ENCODE results near the gene CRLF1.
"Not testable (repeated sequence)": the region's sequence is repeated elsewhere in the genome, so short reads cannot be mapped to it uniquely, and the experiment has no call there.

CRLF1 gene

GRCh38 chr19:18593367-18594095 lies 13.1 kb downstream of the CRLF1 start:
- Mint-ChIP-seq H3K36me3 (peaks cover 34% of the 10 kb centered on the region), H3K4me1 (peaks cover 39% of the 10 kb centered on the region), H3K27ac (no peak overlapping the region), H3K4me3 (peak overlapping the region; percentile 74), H3K9me3 (no peaks in the 10 kb centered on the region)
- ATAC-seq (no peak), DNase-seq (ENCODE audit: low spot score in 2 of 2) (peak in 1 of 2 donors; percentile 50)

- not testable (repeated sequence) for ATAC-seq; DNase-seq (ENCODE audit: low spot score in 2 of 2); H3K4me3 Mint-ChIP-seq; H3K27ac Mint-ChIP-seq; H3K9me3 Mint-ChIP-seq
- Mint-ChIP-seq H3K4me1 (peaks cover 46% of the 10 kb centered on the region), H3K36me3 (peaks cover 34% of the 10 kb centered on the region)
These were observed 13.9 kb downstream of the CRLF1 start for GRCh38 chr19:18592732-18593131.

GRCh38 chr19:18591735-18592385 lies 14.7 kb downstream of the CRLF1 start:
- DNase-seq (ENCODE audit: low spot score in 2 of 2) (no peak), ATAC-seq (no peak)
- Mint-ChIP-seq H3K4me1 (peaks cover 49% of the 10 kb centered on the region), H3K36me3 (peaks cover 34% of the 10 kb centered on the region), H3K27ac (no peak overlapping the region), H3K4me3 (peak overlapping the region; percentile 84), H3K9me3 (no peaks in the 10 kb centered on the region)

GRCh38 chr19:18590273-18591272 lies 16.0 kb downstream of the CRLF1 start:
- Mint-ChIP-seq H3K4me1 (peaks cover 52% of the 10 kb centered on the region), H3K9me3 (no peaks in the 10 kb centered on the region), H3K27ac (peak overlapping the region; percentile 94), H3K36me3 (peaks cover 34% of the 10 kb centered on the region), H3K4me3 (peak overlapping the region; percentile 84)
- no peak for DNase-seq (ENCODE audit: low spot score in 2 of 2)
- no peak for ATAC-seq

GRCh38 chr19:18589380-18590272 lies 17.0 kb downstream of the CRLF1 start:
- ATAC-seq (peak; percentile 75), DNase-seq (ENCODE audit: low spot score in 2 of 2) (peak in 1 of 2 donors; percentile 62)
- no peaks in the 10 kb centered on the region for H3K9me3 Mint-ChIP-seq
- peak overlapping the region; percentile 94 for H3K27ac Mint-ChIP-seq
- H3K36me3 Mint-ChIP-seq = peaks cover 34% of the 10 kb centered on the region
- peaks cover 48% of the 10 kb centered on the region for H3K4me1 Mint-ChIP-seq
- peak overlapping the region; percentile 84 for H3K4me3 Mint-ChIP-seq

- H3K9me3 Mint-ChIP-seq = no peaks in the 10 kb centered on the region
- ATAC-seq (peak; percentile 87), DNase-seq (ENCODE audit: low spot score in 2 of 2) (peak; percentile 83 to 93)
- H3K36me3 Mint-ChIP-seq = peaks cover 34% of the 10 kb centered on the region
- peaks cover 41% of the 10 kb centered on the region for H3K4me1 Mint-ChIP-seq
- H3K4me3 Mint-ChIP-seq = peak within 1 kb of the TSS; percentile 84
- H3K27ac Mint-ChIP-seq = peak within 1 kb of the TSS; percentile 94
These were observed 17.8 kb downstream of the CRLF1 start, which contains the start of gene REX1BD for GRCh38 chr19:18588611-18589379. Gene REX1BD (plus strand): TSS chr19:18588798. CDS start chr19:18588802, 4 bp downstream.

GRCh38 chr19:18587962-18588610 lies 18.5 kb downstream of the CRLF1 start:
- no peak for DNase-seq (ENCODE audit: low spot score in 2 of 2)
- H3K36me3 Mint-ChIP-seq = peaks cover 34% of the 10 kb centered on the region
- H3K27ac Mint-ChIP-seq = peak overlapping the region; percentile 94
- peaks cover 34% of the 10 kb centered on the region for H3K4me1 Mint-ChIP-seq
- no peaks in the 10 kb centered on the region for H3K9me3 Mint-ChIP-seq
- H3K4me3 Mint-ChIP-seq = peak overlapping the region; percentile 84
- ATAC-seq = peak; percentile 5

- H3K27ac Mint-ChIP-seq = peak overlapping the region; percentile 94
- ATAC-seq (no peak), DNase-seq (ENCODE audit: low spot score in 2 of 2) (no peak)
- peaks cover 33% of the 10 kb centered on the region for H3K4me1 Mint-ChIP-seq
- no peaks in the 10 kb centered on the region for H3K9me3 Mint-ChIP-seq
- peak overlapping the region; percentile 84 for H3K4me3 Mint-ChIP-seq
- H3K36me3 Mint-ChIP-seq = peaks cover 34% of the 10 kb centered on the region
These were observed 19.0 kb downstream of the CRLF1 start for GRCh38 chr19:18587561-18587960.

GRCh38 chr19:18586306-18586705 lies 20.3 kb downstream of the CRLF1 start:
- no peaks in the 10 kb centered on the region for H3K9me3 Mint-ChIP-seq
- ATAC-seq = no peak
- H3K36me3 Mint-ChIP-seq = peaks cover 24% of the 10 kb centered on the region
- H3K4me3 Mint-ChIP-seq = peak overlapping the region; percentile 84
- H3K4me1 Mint-ChIP-seq = peaks cover 33% of the 10 kb centered on the region
- H3K27ac Mint-ChIP-seq = no peak overlapping the region
- no peak for DNase-seq (ENCODE audit: low spot score in 2 of 2)

GRCh38 chr19:18580311-18580710 lies 26.3 kb downstream of the CRLF1 start:
- no peak for DNase-seq (ENCODE audit: low spot score in 2 of 2)
- Mint-ChIP-seq H3K4me3 (no peak overlapping the region), H3K27ac (no peak overlapping the region), H3K4me1 (peaks cover 2% of the 10 kb centered on the region), H3K9me3 (no peaks in the 10 kb centered on the region), H3K36me3 (peaks cover 32% of the 10 kb centered on the region)
- ATAC-seq = no peak

- peaks cover 25% of the 10 kb centered on the region for H3K4me1 Mint-ChIP-seq
- H3K27ac Mint-ChIP-seq = no peak overlapping the region
- no peak for ATAC-seq
- H3K9me3 Mint-ChIP-seq = no peaks in the 10 kb centered on the region
- peaks cover 61% of the 10 kb centered on the region for H3K36me3 Mint-ChIP-seq
- H3K4me3 Mint-ChIP-seq = no peak overlapping the region
- no peak for DNase-seq (ENCODE audit: low spot score in 2 of 2)
These were observed 29.2 kb downstream of the CRLF1 start for GRCh38 chr19:18577365-18577914.

GRCh38 chr19:18576383-18576782 lies 30.2 kb downstream of the CRLF1 start:
- H3K36me3 Mint-ChIP-seq = peaks cover 72% of the 10 kb centered on the region
- DNase-seq (ENCODE audit: low spot score in 2 of 2) (no peak), ATAC-seq (no peak)
- no peaks in the 10 kb centered on the region for H3K9me3 Mint-ChIP-seq
- H3K27ac Mint-ChIP-seq = no peak overlapping the region
- peaks cover 34% of the 10 kb centered on the region for H3K4me1 Mint-ChIP-seq
- no peak overlapping the region for H3K4me3 Mint-ChIP-seq

GRCh38 chr19:18574691-18575291 lies 31.8 kb downstream of the CRLF1 start:
- ATAC-seq (no peak), DNase-seq (ENCODE audit: low spot score in 2 of 2) (no peak)
- Mint-ChIP-seq H3K9me3 (no peaks in the 10 kb centered on the region), H3K4me1 (peaks cover 37% of the 10 kb centered on the region), H3K36me3 (peaks cover 88% of the 10 kb centered on the region), H3K27ac (peak overlapping the region; percentile 54), H3K4me3 (no peak overlapping the region)

Data from stimulated activated effector memory CD8-positive, alpha-beta T cell treated with anti-CD3 and anti-CD28 coated beads, Interleukin-12 subunit alpha, Interleukin-12 subunit beta, amount 100 ng/mL, for 72 hours (primary cell).